HepG2 (cell line): Measurements from ENCODE around the gene CTAG1A. TPM values are rescaled to one million over a fixed set of nuclear protein-coding genes. Genes with fewer than 3 reads are reported as not detected.

Experiments used
- ATAC-seq: fragments of 200-7000 bp; cut with Tn5 transposase; 3 replicates; pipeline ENCODE4 v1.9.1; 2020; ENCODE audit warnings: mild to moderate bottlenecking, moderate library complexity
- BruUV-seq: library from RNA; stranded (reverse); fragments of 400-500 nt; replicated peaks from 2 replicates; lab custom pipeline; 2021; lab: Mats Ljungman, UMichigan
- CTCF ChIA-PET: fragments of 300-600 bp; formaldehyde crosslinking; extraction: SDS; loops from one replicate; lab custom pipeline; 2021; ENCODE audit warnings: low total read pairs, inconsistent platforms, low intra/inter-chr PET ratio; lab: Yijun Ruan, JAX
- POLR2A ChIA-PET: fragments of 350-600 bp; sonication (Branson Sonifier 250); formaldehyde crosslinking; loops from one replicate; lab custom pipeline; 2020; ENCODE audit warnings: antibody characterized with exemption, inconsistent platforms; lab: Yijun Ruan, JAX
- DNase-seq: peaks from one replicate; pipeline ENCODE4 v3.0.0-alpha.2; 2015; ENCODE audit warnings: low spot score
- FAIRE-seq: peaks from 3 replicates; lab custom pipeline; 2011; peaks lifted over from hg19 to GRCh38; lab: Jason Lieb, UNC
- H2AFZ ChIP-seq: one replicate; pipeline ENCODE4 v1.6.1; 2011; ENCODE audit warnings: low read length, inconsistent platforms
- H3K27ac ChIP-seq: fragments of 300-600 bp; 3 replicates; pipeline ENCODE4 v1.8.0; 2011; ENCODE audit warnings: mixed run types, mild to moderate bottlenecking, mixed read lengths, low read length, inconsistent platforms; ENCODE audit not compliant: insufficient read depth; ENCODE audit errors: extremely low read length
- H3K27me3 ChIP-seq, 2 experiments: fragments of 200-600 bp in 1 of 2; 2 replicates in 1 of 2; 3 replicates in 1 of 2; pipeline versions ENCODE4 v1.6.0 to v1.8.0; 2011; ENCODE audit warnings: low read length in 2 of 2, mild to moderate bottlenecking in 2 of 2, moderate library complexity in 2 of 2, inconsistent platforms in 1 of 2; ENCODE audit not compliant: insufficient read depth in 2 of 2, control insufficient read depth in 1 of 2
- H3K36me3 ChIP-seq, 2 experiments: fragments of 200-600 bp in 1 of 2; replicated peaks in 1 of 2; 2 replicates in 1 of 2; 3 replicates in 1 of 2; pipeline versions ENCODE4 v1.5.1 to v1.8.0; 2011; ENCODE audit warnings: low read length in 2 of 2, inconsistent platforms in 1 of 2; ENCODE audit not compliant: insufficient read depth in 2 of 2, control insufficient read depth in 1 of 2
- H3K4me1 ChIP-seq: 2 replicates; pipeline ENCODE4 v1.5.1; 2012; ENCODE audit warnings: low read length, inconsistent platforms; ENCODE audit not compliant: insufficient read depth
- H3K4me2 ChIP-seq: 2 replicates; pipeline ENCODE4 v1.6.0; 2011; ENCODE audit warnings: low read depth, low read length, inconsistent platforms
- H3K4me3 ChIP-seq, 3 experiments: fragments of 200-600 bp in 1 of 3; sonication (generic), shearing (Covaris generic) in 1 of 3; replicated peaks in 1 of 3; 2 replicates each; pipeline ENCODE4 v1.5.1; 2011 to 2016; ENCODE audit warnings: low read length in 3 of 3, inconsistent platforms in 2 of 3, low read depth in 2 of 3, mild to moderate bottlenecking in 2 of 3, control low read depth in 1 of 3, mixed read lengths in 1 of 3; ENCODE audit not compliant: insufficient read depth in 1 of 3
- H3K79me2 ChIP-seq: one replicate; pipeline ENCODE4 v1.6.1; 2011; ENCODE audit warnings: low read length, inconsistent platforms; ENCODE audit not compliant: insufficient read depth
- H3K9ac ChIP-seq: 2 replicates; pipeline ENCODE4 v1.6.0; 2011; ENCODE audit warnings: mild to moderate bottlenecking, low read depth, low read length, inconsistent platforms; ENCODE audit not compliant: insufficient read depth
- H3K9me3 ChIP-seq: 2 replicates; pipeline ENCODE4 v1.5.1; 2012; ENCODE audit warnings: mild to moderate bottlenecking, low read length
- H4K20me1 ChIP-seq: 2 replicates; pipeline ENCODE4 v1.6.0; 2011; ENCODE audit warnings: inconsistent platforms, mild to moderate bottlenecking, low read length, moderate library complexity; ENCODE audit not compliant: insufficient read depth
- EEA1 ChIP-seq: sonication (generic); formaldehyde crosslinking; IDR thresholded peaks from 2 replicates; pipeline ENCODE4 v1.5.1; 2020; ENCODE audit warnings: mild to moderate bottlenecking, missing genetic modification reagents, borderline replicate concordance
- ZNF382 ChIP-seq: sonication (generic); formaldehyde crosslinking; IDR thresholded peaks from 2 replicates; pipeline ENCODE4 v1.5.0; 2020; ENCODE audit warnings: missing genetic modification reagents, mild to moderate bottlenecking, borderline replicate concordance
- ZNF496 ChIP-seq: sonication (generic); formaldehyde crosslinking; IDR thresholded peaks from 2 replicates; pipeline ENCODE4 v1.8.1; 2023; ENCODE audit warnings: mild to moderate bottlenecking, moderate library complexity, missing genetic modification reagents; ENCODE audit not compliant: insufficient replicate concordance
- WGBS: methylation state at CpG from one replicate; pipeline ENCODE4 v1.1.6; 2017; ENCODE audit warnings: low lambda C conversion rate; 5-methylcytosine and 5-hydroxymethylcytosine counted together
- in situ Hi-C: cut with HindIII; loops from 2 replicates; pipeline ENCODE4 v1.10.0; 2017; ENCODE audit warnings: low pct_unique_long_range_greater_than_20kb; ENCODE audit not compliant: extremely low pct_ligation_motif_present
- intact Hi-C: fragments of 100-400 bp; cut with micrococcal nuclease; formaldehyde crosslinking; loops from one replicate; pipeline ENCODE4 v1.10.0; 2022; ENCODE audit not compliant: unreplicated experiment
- polyA plus RNA-seq, 8 experiments: library from polyadenylated mRNA; depleted of rRNA in 3 of 8; stranded (reverse) in 7 of 8; unstranded in 1 of 8; fragments of >200 nt; fragmentation: Illumina TruSeq in 4 of 8; extraction: Trizol in 4 of 8; gene quantifications; 2 replicates each; pipeline versions ENCODE4 v1.2.1 to v1.2.3, GENCODE V29; 2011 to 2016; ENCODE audit warnings: low read depth in 4 of 8, missing spikeins in 1 of 8, mixed read lengths in 1 of 8; ENCODE audit not compliant: insufficient read depth in 1 of 8
- total RNA-seq, 5 experiments: library from RNA; depleted of rRNA; stranded (reverse); fragments of >200 nt; fragmentation: Illumina TruSeq; extraction: Trizol; gene quantifications; 2 replicates each; pipeline ENCODE4 v1.2.3, GENCODE V29; 2016; ENCODE audit warnings: low read depth in 1 of 5
- TF ChIP-seq, protein P1 (sequence below), 2 experiments: sonication (generic) in 1 of 2; formaldehyde crosslinking in 1 of 2; IDR thresholded peaks; 2 replicates each; pipeline versions ENCODE4 v1.4.0 to v1.6.1; 2016 to 2020; ENCODE audit warnings: borderline replicate concordance in 1 of 2, low read depth in 1 of 2, mild to moderate bottlenecking in 1 of 2, missing genetic modification reagents in 1 of 2

CTAG1A gene
- total and polyA plus RNA-seq, 2 of the 13 experiments (the other 11 are each of a cell fraction or from before 2014, with no cell fraction given): not detected

DNA sequence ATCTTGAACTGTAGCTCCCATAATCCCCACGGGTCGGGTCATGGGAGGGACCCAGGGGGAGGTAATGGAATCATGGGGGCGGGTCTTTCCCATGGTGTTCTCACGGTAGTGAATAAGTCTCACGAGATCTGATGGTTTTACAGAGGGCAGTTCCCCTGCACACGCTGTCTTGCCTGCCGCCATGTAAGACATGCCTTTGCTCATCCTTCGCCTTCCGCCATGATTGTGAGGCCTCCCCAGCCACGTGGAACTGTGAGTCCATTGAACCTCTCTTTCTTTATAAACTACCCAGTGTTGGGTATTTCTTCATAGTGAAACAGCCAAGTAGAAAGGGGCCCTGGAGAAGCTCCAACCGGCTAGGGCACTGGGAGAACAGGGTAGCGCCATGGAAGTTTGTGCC lies 12.3 kb downstream of the CTAG1A start:
- Histone ChIP-seq H3K27ac (no peak overlapping the region), H2AFZ (no peak overlapping the region), H3K27me3 (0 out of 5 replicates have a peak, but pooled peaks cover 0 to 6% of the 10 kb centered on the region in 2 experiments), H3K79me2 (no peaks in the 10 kb centered on the region), H4K20me1 (no peaks in the 10 kb centered on the region), H3K36me3 (no peaks in the 10 kb centered on the region), H3K4me3 (no peak overlapping the region), H3K4me1 (no peaks in the 10 kb centered on the region), H3K9me3 (no peaks in the 10 kb centered on the region), H3K9ac (no peak overlapping the region), H3K4me2 (no peak overlapping the region)
- TF ChIP-seq, protein P1, sequence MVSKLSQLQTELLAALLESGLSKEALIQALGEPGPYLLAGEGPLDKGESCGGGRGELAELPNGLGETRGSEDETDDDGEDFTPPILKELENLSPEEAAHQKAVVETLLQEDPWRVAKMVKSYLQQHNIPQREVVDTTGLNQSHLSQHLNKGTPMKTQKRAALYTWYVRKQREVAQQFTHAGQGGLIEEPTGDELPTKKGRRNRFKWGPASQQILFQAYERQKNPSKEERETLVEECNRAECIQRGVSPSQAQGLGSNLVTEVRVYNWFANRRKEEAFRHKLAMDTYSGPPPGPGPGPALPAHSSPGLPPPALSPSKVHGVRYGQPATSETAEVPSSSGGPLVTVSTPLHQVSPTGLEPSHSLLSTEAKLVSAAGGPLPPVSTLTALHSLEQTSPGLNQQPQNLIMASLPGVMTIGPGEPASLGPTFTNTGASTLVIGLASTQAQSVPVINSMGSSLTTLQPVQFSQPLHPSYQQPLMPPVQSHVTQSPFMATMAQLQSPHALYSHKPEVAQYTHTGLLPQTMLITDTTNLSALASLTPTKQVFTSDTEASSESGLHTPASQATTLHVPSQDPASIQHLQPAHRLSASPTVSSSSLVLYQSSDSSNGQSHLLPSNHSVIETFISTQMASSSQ (IDR thresholded peaks at IDR 0.05; ENCODE audit: low read depth): no peak
- TF ChIP-seq, protein P1 (CRISPR knock-in tag; IDR thresholded peaks at IDR 0.05; ENCODE audit: borderline replicate concordance): no peak
- TF ChIP-seq ZNF496 (CRISPR knock-in tag) (no peak), ZNF382 (no peak), EEA1 (CRISPR knock-in tag) (no peak)
- 18% methylated on average over 5 of the region's 12 CpGs for WGBS
- DNase-seq: no peak
- ATAC-seq: no peak
- FAIRE-seq: no peak
- ChIA-PET POLR2A (no interaction called here), CTCF (no interaction called here)
- intact Hi-C loops: no loop called here
- in situ Hi-C loops: loop anchor here (25.0 kb wide), 1 partner anchor 240 kb away; the partner anchor contains the start of gene SMIM9
- no TSS peak for BruUV-seq
